Thymus (tissue), 11 donors: Measurements from ENCODE around the gene MINDY1. TPM values are rescaled to one million over a fixed set of nuclear protein-coding genes. Genes with fewer than 3 reads are reported as not detected.

ENCODE experiments used
- DNase-seq, 9 donors: peaks; one replicate each; pipeline ENCODE4 v3.0.0-alpha.2; 2013; ENCODE audit warnings: low spot score in 9 of 9, low read depth in 6 of 9, missing footprints in 1 of 9
- H3K27ac ChIP-seq, 2 donors: one replicate each; pipeline ENCODE4 v1.5.1; 2013; ENCODE audit warnings: control low read depth in 1 of 2, low read depth in 1 of 2, low read length in 1 of 2, mild to moderate bottlenecking in 1 of 2, moderate library complexity in 1 of 2
- H3K27me3 ChIP-seq, 2 donors: one replicate each; pipeline ENCODE4 v1.5.1; 2013; ENCODE audit warnings: low read length in 1 of 2; ENCODE audit not compliant: control insufficient read depth in 2 of 2, insufficient read depth in 1 of 2
- H3K36me3 ChIP-seq, 2 donors: one replicate each; pipeline ENCODE4 v1.5.1; 2013; ENCODE audit warnings: low read length in 1 of 2, mild to moderate bottlenecking in 1 of 2, moderate library complexity in 1 of 2; ENCODE audit not compliant: control insufficient read depth in 2 of 2, insufficient read depth in 2 of 2
- H3K4me1 ChIP-seq, 2 donors: one replicate each; pipeline ENCODE4 v1.5.1; 2013; ENCODE audit warnings: low read length in 2 of 2; ENCODE audit not compliant: control insufficient read depth in 2 of 2, insufficient read depth in 2 of 2
- H3K4me3 ChIP-seq, 2 donors: one replicate each; pipeline ENCODE4 v1.5.1; 2013; ENCODE audit warnings: low read length in 2 of 2, control low read depth in 1 of 2, mild to moderate bottlenecking in 1 of 2
- H3K9me3 ChIP-seq, 2 donors: one replicate each; pipeline ENCODE4 v1.5.1; 2013; ENCODE audit warnings: low read length in 1 of 2, mild to moderate bottlenecking in 1 of 2; ENCODE audit not compliant: control insufficient read depth in 2 of 2, insufficient read depth in 1 of 2
- WGBS: extraction: QIAGEN DNeasy Blood & Tissue Kit; methylation state at CpG from one replicate; pipeline ENCODE4 v1.1.7; 2013; 5-methylcytosine and 5-hydroxymethylcytosine counted together
- polyA plus RNA-seq: library from polyadenylated mRNA; stranded (reverse); fragments of 200-250 nt; gene quantifications from one replicate; pipeline ENCODE4 v1.2.3, GENCODE V29; 2013
- total RNA-seq: library from RNA; stranded (reverse); fragments of 120-200 nt; gene quantifications from one replicate; pipeline ENCODE4 v1.2.4, GENCODE V29; 2013
- donor health status: healthy.

MINDY1 gene
- total and polyA plus RNA-seq, 2 donors: 3.5 to 4.8 TPM

DNA sequence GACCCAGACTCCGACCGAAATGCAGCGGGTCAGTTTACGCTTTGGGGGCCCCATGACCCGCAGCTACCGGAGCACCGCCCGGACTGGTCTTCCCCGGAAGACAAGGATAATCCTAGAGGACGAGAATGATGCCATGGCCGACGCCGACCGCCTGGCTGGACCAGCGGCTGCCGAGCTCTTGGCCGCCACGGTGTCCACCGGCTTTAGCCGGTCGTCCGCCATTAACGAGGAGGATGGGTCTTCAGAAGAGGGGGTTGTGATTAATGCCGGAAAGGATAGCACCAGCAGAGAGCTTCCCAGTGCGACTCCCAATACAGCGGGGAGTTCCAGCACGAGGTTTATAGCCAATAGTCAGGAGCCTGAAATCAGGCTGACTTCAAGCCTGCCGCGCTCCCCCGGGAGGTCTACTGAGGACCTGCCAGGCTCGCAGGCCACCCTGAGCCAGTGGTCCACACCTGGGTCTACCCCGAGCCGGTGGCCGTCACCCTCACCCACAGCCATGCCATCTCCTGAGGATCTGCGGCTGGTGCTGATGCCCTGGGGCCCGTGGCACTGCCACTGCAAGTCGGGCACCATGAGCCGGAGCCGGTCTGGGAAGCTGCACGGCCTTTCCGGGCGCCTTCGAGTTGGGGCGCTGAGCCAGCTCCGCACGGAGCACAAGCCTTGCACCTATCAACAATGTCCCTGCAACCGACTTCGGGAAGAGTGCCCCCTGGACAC lies 41.4 kb upstream of the MINDY1 start:
- peaks cover 15 to 30% of the 10 kb centered on the region in 2 donors for H3K36me3 ChIP-seq
- peaks cover 7 to 14% of the 10 kb centered on the region in 2 donors for H3K4me1 ChIP-seq
- H3K4me3 ChIP-seq: peak overlapping the region; percentile 74 to 76
- H3K27me3 ChIP-seq: peaks cover 0 to 5% of the 10 kb centered on the region in 2 donors
- H3K27ac ChIP-seq: peak overlapping the region; percentile 38 to 48
- DNase-seq: peak in 4 of 9 donors; percentile 26 to 74 (median 49)
- no peaks in the 10 kb centered on the region for H3K9me3 ChIP-seq
- 1% methylated on average over 48 of the region's 48 CpGs for WGBS

DNA sequence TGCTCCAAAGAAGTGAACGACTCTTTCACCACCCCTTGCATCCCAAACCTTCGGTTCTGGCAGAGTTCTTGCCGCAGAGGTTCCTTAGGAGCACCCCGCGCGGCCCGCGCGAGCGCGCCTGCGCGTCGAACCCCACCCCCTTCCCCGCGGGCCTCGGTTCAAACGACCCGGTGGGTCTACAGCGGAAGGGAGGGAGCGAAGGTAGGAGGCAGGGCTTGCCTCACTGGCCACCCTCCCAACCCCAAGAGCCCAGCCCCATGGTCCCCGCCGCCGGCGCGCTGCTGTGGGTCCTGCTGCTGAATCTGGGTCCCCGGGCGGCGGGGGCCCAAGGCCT lies 40.9 kb upstream of the MINDY1 start, which contains the start of gene C1orf56:
TSS of gene C1orf56 (plus strand) at position 161 of the 334 bp plus-strand sequence. CDS start at position 258, 97 bp downstream.
- DNase-seq: peak in 5 of 9 donors; percentile 27 to 72 (median 53)
- Histone ChIP-seq H3K27ac (peak within 1 kb of the TSS; percentile 38 to 48), H3K36me3 (peaks cover 10 to 27% of the 10 kb centered on the region in 2 donors), H3K4me1 (peaks cover 7 to 14% of the 10 kb centered on the region in 2 donors), H3K27me3 (peaks cover 0 to 5% of the 10 kb centered on the region in 2 donors), H3K4me3 (peak within 1 kb of the TSS; percentile 74 to 76), H3K9me3 (no peaks in the 10 kb centered on the region)
- WGBS: under 1% methylated on average over 29 of the region's 29 CpGs

DNA sequence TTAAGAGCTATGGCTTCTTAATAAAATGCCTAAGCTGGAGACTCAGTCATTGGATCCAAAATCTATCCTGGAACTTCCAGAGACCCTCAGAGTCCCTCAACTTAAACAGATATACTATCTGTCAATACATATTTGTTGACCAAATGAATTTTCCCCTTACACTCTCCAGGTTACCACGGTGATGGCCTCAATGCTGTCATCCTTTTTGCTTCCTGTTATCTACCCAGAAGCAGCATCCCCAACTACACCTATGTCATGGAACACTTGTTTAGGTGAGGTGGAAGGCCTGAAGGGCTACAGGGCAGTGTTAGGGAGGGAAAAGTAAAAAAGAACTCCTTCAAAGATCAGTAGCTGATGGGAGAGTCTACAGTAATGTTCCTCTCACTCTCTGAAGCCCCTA lies 36.5 kb upstream of the MINDY1 start:
- peaks cover 3 to 9% of the 10 kb centered on the region in 2 donors for H3K4me1 ChIP-seq
- H3K9me3 ChIP-seq: no peaks in the 10 kb centered on the region
- H3K27me3 ChIP-seq: peaks cover 0 to 5% of the 10 kb centered on the region in 2 donors
- no peak for DNase-seq
- H3K36me3 ChIP-seq: peaks cover 0 to 4% of the 10 kb centered on the region in 2 donors
- no peak overlapping the region for H3K4me3 ChIP-seq
- no peak overlapping the region for H3K27ac ChIP-seq
- WGBS: 99% methylated on average over 1 of the region's 1 CpG

DNA sequence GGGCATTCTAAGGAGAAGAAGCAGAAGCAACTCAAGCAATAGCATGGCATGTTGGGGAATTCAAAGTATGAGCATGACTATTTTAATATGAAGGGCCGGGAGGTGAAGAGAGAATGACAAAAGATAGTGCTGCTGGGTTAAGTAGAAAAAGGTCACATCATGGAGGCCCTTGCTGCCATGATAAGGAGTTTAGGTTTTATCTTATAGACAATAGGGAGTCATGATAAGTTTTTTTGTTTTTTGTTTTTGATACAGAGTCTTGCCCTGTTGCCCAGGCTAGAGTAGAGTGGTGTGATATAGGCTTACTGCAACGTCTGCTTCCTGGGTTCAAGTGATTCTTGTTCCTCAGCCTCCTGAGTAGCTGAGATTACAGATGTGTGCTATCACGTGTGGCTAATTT lies 32.8 kb upstream of the MINDY1 start:
- no peak overlapping the region for H3K4me3 ChIP-seq
- no peaks in the 10 kb centered on the region for H3K4me1 ChIP-seq
- no peak overlapping the region for H3K27ac ChIP-seq
- 97% methylated on average over 3 of the region's 3 CpGs for WGBS
- H3K27me3 ChIP-seq: no peaks in the 10 kb centered on the region
- no peak for DNase-seq
- H3K36me3 ChIP-seq: peaks cover 6 to 18% of the 10 kb centered on the region in 2 donors
- no peaks in the 10 kb centered on the region for H3K9me3 ChIP-seq

DNA sequence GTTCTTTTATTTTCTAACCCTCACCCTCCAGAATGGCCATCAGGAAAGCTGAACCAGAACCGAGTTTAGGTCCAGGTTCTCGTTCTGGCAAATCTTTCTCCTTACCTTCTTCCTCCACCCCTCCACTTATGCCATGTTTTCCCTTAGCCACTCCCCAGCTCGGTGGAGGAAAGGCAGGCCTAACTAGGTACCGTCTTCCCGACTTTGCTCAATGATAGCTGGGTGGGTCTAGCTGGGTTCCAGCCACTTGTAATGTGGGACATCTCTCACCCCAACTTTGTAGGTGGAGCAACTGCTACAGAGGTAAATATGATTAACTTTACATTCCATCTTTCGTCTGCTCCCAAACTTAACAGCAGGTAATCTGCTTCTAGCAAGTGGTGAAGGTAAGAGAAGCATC lies 30.3 kb upstream of the MINDY1 start:
- H3K27me3 ChIP-seq: no peaks in the 10 kb centered on the region
- H3K27ac ChIP-seq: no peak overlapping the region
- WGBS: 96% methylated on average over 6 of the region's 6 CpGs
- no peaks in the 10 kb centered on the region for H3K9me3 ChIP-seq
- no peak overlapping the region for H3K4me3 ChIP-seq
- DNase-seq: no peak
- H3K36me3 ChIP-seq: peaks cover 16 to 25% of the 10 kb centered on the region in 2 donors
- no peaks in the 10 kb centered on the region for H3K4me1 ChIP-seq

DNA sequence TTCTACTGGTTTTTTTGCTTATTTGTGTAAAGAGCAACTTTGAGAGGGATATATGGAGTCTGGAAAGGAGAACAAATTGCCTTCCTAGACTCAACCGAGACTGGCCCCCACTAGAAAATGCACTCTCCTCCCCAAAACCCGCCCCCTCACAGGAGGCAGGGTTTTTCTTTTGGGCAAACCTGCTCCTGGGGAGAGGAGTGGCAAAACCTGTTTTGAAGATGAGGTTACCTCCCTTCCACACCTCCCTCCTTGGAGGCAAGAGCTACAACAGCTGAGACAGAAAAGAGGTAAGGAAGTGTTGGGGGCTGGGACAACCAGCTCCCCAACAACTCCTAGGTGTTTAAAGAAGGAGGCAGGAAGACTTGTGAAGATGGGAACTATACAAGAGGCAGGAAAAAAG lies 29.7 kb upstream of the MINDY1 start, which contains the start of gene BNIPL:
TSS of gene BNIPL (plus strand) at position 231 of the 400 bp plus-strand sequence. CDS start at position 371, 140 bp downstream.
- Histone ChIP-seq H3K4me3 (no peak within 1 kb of the TSS), H3K27ac (no peak within 1 kb of the TSS), H3K9me3 (no peaks in the 10 kb centered on the region), H3K36me3 (peaks cover 18 to 28% of the 10 kb centered on the region in 2 donors), H3K4me1 (no peaks in the 10 kb centered on the region), H3K27me3 (no peaks in the 10 kb centered on the region)
- no peak for DNase-seq
- WGBS: 69% methylated on average over 2 of the region's 2 CpGs

DNA sequence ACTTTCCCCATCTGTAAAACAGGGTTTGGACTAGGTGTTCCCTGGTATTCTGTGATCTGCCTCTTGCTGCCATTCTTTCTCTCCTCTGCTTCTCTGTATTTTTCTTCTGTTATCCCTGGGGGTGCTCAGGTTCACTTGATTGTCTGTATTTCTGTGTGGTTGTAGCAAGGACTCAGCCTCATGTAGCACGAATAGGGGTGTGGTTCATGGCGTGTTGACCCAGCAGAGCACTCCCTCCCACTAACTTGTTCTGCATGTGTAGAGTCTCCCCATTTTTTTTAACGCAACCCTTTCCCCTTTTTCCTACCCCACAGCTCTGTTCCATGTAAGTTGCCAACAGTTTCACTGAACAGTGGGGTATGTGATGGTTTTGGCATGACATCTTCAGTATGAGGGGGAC lies 28.5 kb upstream of the MINDY1 start:
- Histone ChIP-seq H3K27ac (no peak overlapping the region), H3K4me3 (no peak overlapping the region), H3K27me3 (no peaks in the 10 kb centered on the region), H3K9me3 (no peaks in the 10 kb centered on the region), H3K4me1 (no peaks in the 10 kb centered on the region), H3K36me3 (peaks cover 26 to 39% of the 10 kb centered on the region in 2 donors)
- no peak for DNase-seq
- WGBS: 98% methylated on average over 3 of the region's 3 CpGs

DNA sequence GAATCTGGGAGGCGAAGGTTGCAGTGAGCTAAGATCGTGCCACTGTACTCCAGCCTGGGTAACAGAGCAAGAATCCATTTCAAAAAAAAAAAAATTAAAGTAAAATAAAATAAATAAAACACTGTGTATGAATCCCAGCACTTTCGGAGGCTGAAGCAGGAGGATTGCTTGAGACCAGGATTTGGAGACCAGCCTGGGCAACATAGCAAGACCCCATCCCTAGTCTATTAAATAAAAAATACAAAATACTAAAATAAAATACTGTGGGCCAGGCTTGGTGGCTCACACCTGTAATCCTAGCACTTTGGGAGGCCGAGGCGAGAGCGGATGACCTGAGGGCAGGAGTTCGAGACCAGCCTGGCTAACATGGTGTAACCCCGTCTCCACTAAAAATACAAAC lies 25.5 kb upstream of the MINDY1 start:
- Histone ChIP-seq H3K4me1 (no peaks in the 10 kb centered on the region), H3K27me3 (no peaks in the 10 kb centered on the region), H3K36me3 (peaks cover 37 to 58% of the 10 kb centered on the region in 2 donors), H3K27ac (no peak overlapping the region), H3K4me3 (no peak overlapping the region), H3K9me3 (no peaks in the 10 kb centered on the region)
- DNase-seq: no peak
- 97% methylated on average over 8 of the region's 8 CpGs for WGBS

DNA sequence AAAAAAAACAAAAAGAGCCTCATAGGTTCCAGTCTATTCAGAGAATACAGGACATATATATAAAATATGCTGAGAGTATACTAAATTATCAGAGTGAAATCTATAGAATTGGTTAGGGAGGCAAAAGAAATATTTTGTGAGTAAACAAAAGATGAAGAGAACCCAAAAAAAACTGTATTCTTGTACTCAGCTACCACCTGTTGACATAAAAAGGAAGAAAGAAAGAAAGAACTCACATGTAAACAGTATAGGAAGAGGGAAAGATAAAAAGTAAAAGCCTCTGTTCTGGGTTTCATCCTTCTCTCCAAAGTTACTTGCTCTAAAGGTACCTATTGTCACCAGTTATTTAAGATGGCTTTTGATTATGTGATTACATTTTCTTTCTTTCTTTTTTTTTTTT lies 19.8 kb upstream of the MINDY1 start:
- Histone ChIP-seq H3K4me1 (no peaks in the 10 kb centered on the region), H3K27ac (no peak overlapping the region), H3K4me3 (no peak overlapping the region), H3K27me3 (no peaks in the 10 kb centered on the region), H3K36me3 (peaks cover 34 to 52% of the 10 kb centered on the region in 2 donors), H3K9me3 (no peaks in the 10 kb centered on the region)
- DNase-seq: no peak
